ENCODE data around the gene FNBP1L. TPM values are rescaled to one million over a fixed set of nuclear protein-coding genes. Genes with fewer than 3 reads are reported as not detected.

Gene FNBP1L
- total and polyA plus RNA-seq, 10 of the 15 experiments (the other 5 are each of a cell fraction or from before 2014, with no cell fraction given), result 0.02 to 0.12 (median 0.07) TPM; not detected in 4

DNA sequence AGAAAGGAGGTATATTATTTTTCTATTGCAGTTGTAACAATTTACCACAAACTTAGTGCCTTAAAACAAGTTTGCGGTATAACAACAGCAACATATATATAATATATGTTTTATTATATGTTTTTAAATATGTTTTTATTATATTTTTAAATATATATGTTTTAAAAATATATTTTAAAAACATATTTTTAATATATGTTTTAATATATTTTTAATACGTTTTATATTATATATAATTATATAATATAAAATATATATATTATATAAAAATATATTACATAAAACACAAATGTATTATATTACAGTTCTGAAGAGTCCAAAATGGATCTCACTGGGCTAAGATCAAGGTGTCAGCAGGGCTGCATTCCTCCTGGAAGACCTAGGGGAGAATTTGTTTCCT, 27.5 kb upstream of the FNBP1L start:
- H3K9me3 ChIP-seq (replicated peaks; ENCODE audit: control insufficient read depth, insufficient read depth, low read length), result no peaks in the 10 kb centered on the region
- 63% methylated on average over 2 of the region's 2 CpGs for WGBS (ENCODE audit: insufficient coverage, insufficient replicate concordance, low lambda C conversion rate, missing lambda C conversion rate)
- TF ChIP-seq ZNF207 (IDR thresholded peaks at IDR 0.05; ENCODE audit: borderline replicate concordance) (no peak), TCF7 (IDR thresholded peaks at IDR 0.05; ENCODE audit: borderline replicate concordance) (no peak), ZNF622 (IDR thresholded peaks at IDR 0.05) (no peak), STAT3 (IDR thresholded peaks at IDR 0.05; ENCODE audit: low read depth, low read length) (no peak), MTA2 (IDR thresholded peaks at IDR 0.05; ENCODE audit: low read depth) (no peak), CREM (IDR thresholded peaks at IDR 0.05; ENCODE audit: low read depth) (no peak), MEF2A (IDR thresholded peaks at IDR 0.05; ENCODE audit: insufficient read depth, low read depth, low read length) (no peak), TCF3 (IDR thresholded peaks at IDR 0.05; ENCODE audit: borderline replicate concordance, insufficient read depth, low read depth, low read length) (no peak)
- TF ChIP-seq, protein P1, sequence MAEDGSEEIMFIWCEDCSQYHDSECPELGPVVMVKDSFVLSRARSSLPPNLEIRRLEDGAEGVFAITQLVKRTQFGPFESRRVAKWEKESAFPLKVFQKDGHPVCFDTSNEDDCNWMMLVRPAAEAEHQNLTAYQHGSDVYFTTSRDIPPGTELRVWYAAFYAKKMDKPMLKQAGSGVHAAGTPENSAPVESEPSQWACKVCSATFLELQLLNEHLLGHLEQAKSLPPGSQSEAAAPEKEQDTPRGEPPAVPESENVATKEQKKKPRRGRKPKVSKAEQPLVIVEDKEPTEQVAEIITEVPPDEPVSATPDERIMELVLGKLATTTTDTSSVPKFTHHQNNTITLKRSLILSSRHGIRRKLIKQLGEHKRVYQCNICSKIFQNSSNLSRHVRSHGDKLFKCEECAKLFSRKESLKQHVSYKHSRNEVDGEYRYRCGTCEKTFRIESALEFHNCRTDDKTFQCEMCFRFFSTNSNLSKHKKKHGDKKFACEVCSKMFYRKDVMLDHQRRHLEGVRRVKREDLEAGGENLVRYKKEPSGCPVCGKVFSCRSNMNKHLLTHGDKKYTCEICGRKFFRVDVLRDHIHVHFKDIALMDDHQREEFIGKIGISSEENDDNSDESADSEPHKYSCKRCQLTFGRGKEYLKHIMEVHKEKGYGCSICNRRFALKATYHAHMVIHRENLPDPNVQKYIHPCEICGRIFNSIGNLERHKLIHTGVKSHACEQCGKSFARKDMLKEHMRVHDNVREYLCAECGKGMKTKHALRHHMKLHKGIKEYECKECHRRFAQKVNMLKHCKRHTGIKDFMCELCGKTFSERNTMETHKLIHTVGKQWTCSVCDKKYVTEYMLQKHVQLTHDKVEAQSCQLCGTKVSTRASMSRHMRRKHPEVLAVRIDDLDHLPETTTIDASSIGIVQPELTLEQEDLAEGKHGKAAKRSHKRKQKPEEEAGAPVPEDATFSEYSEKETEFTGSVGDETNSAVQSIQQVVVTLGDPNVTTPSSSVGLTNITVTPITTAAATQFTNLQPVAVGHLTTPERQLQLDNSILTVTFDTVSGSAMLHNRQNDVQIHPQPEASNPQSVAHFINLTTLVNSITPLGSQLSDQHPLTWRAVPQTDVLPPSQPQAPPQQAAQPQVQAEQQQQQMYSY (CRISPR knock-in tag; IDR thresholded peaks at IDR 0.05), result no peak
- TF ChIP-seq, protein P2, sequence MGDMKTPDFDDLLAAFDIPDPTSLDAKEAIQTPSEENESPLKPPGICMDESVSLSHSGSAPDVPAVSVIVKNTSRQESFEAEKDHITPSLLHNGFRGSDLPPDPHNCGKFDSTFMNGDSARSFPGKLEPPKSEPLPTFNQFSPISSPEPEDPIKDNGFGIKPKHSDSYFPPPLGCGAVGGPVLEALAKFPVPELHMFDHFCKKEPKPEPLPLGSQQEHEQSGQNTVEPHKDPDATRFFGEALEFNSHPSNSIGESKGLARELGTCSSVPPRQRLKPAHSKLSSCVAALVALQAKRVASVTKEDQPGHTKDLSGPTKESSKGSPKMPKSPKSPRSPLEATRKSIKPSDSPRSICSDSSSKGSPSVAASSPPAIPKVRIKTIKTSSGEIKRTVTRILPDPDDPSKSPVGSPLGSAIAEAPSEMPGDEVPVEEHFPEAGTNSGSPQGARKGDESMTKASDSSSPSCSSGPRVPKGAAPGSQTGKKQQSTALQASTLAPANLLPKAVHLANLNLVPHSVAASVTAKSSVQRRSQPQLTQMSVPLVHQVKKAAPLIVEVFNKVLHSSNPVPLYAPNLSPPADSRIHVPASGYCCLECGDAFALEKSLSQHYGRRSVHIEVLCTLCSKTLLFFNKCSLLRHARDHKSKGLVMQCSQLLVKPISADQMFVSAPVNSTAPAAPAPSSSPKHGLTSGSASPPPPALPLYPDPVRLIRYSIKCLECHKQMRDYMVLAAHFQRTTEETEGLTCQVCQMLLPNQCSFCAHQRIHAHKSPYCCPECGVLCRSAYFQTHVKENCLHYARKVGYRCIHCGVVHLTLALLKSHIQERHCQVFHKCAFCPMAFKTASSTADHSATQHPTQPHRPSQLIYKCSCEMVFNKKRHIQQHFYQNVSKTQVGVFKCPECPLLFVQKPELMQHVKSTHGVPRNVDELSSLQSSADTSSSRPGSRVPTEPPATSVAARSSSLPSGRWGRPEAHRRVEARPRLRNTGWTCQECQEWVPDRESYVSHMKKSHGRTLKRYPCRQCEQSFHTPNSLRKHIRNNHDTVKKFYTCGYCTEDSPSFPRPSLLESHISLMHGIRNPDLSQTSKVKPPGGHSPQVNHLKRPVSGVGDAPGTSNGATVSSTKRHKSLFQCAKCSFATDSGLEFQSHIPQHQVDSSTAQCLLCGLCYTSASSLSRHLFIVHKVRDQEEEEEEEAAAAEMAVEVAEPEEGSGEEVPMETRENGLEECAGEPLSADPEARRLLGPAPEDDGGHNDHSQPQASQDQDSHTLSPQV (IDR thresholded peaks at IDR 0.05), result no peak
- TF ChIP-seq, protein P3, sequence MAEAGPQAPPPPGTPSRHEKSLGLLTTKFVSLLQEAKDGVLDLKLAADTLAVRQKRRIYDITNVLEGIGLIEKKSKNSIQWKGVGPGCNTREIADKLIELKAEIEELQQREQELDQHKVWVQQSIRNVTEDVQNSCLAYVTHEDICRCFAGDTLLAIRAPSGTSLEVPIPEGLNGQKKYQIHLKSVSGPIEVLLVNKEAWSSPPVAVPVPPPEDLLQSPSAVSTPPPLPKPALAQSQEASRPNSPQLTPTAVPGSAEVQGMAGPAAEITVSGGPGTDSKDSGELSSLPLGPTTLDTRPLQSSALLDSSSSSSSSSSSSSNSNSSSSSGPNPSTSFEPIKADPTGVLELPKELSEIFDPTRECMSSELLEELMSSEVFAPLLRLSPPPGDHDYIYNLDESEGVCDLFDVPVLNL (IDR thresholded peaks at IDR 0.05; ENCODE audit: low read depth, low read length), result no peak
- TF ChIP-seq, protein P4, sequence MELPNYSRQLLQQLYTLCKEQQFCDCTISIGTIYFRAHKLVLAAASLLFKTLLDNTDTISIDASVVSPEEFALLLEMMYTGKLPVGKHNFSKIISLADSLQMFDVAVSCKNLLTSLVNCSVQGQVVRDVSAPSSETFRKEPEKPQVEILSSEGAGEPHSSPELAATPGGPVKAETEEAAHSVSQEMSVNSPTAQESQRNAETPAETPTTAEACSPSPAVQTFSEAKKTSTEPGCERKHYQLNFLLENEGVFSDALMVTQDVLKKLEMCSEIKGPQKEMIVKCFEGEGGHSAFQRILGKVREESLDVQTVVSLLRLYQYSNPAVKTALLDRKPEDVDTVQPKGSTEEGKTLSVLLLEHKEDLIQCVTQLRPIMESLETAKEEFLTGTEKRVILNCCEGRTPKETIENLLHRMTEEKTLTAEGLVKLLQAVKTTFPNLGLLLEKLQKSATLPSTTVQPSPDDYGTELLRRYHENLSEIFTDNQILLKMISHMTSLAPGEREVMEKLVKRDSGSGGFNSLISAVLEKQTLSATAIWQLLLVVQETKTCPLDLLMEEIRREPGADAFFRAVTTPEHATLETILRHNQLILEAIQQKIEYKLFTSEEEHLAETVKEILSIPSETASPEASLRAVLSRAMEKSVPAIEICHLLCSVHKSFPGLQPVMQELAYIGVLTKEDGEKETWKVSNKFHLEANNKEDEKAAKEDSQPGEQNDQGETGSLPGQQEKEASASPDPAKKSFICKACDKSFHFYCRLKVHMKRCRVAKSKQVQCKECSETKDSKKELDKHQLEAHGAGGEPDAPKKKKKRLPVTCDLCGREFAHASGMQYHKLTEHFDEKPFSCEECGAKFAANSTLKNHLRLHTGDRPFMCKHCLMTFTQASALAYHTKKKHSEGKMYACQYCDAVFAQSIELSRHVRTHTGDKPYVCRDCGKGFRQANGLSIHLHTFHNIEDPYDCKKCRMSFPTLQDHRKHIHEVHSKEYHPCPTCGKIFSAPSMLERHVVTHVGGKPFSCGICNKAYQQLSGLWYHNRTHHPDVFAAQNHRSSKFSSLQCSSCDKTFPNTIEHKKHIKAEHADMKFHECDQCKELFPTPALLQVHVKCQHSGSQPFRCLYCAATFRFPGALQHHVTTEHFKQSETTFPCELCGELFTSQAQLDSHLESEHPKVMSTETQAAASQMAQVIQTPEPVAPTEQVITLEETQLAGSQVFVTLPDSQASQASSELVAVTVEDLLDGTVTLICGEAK (IDR thresholded peaks at IDR 0.05; ENCODE audit: borderline replicate concordance), result no peak

More for the DNA sequence above, 27.5 kb upstream of the FNBP1L start:
- ChIA-PET POLR2A (interaction anchor here (0.7 kb wide), 1 partner anchor 38 kb away, joined by 4 read pairs; no protein-coding TSS in a partner anchor), SMC1A (ENCODE audit: uncharacterized antibody, unreplicated experiment) (no interaction called here), CTCF (no interaction called here), RAD21 (ENCODE audit: unreplicated experiment) (no interaction called here)
- no peaks in the 10 kb centered on the region for H3K27me3 ChIP-seq (replicated peaks in 1 of 2; ENCODE audit: control insufficient read depth in 2 of 2, insufficient read depth in 2 of 2, low read length in 1 of 2)
- no peaks in the 10 kb centered on the region for H4K20me1 ChIP-seq (ENCODE audit: control insufficient read depth, insufficient read depth)
- H3K4me1 ChIP-seq (ENCODE audit: control insufficient read depth, insufficient read depth, low read length), result no peaks in the 10 kb centered on the region
- no peak overlapping the region for H3K27ac ChIP-seq (ENCODE audit: control insufficient read depth, insufficient read depth)
- no peak overlapping the region for H3K9ac ChIP-seq (ENCODE audit: control insufficient read depth, insufficient read depth, low read length)
- no peaks in the 10 kb centered on the region for H3K36me3 ChIP-seq (ENCODE audit: control insufficient read depth in 2 of 2, insufficient read depth in 2 of 2, low read length in 1 of 2)
- intact Hi-C loops (cut with micrococcal nuclease; ENCODE audit: unreplicated experiment) (no loop called here), in situ Hi-C loops (cut with MboI) (no loop called here)
- H3K4me2 ChIP-seq (ENCODE audit: control insufficient read depth, insufficient read depth), result no peak overlapping the region
- no TSS peak for BruUV-seq (replicated peaks)
- H2AFZ ChIP-seq (ENCODE audit: control insufficient read depth, low read depth, low read length), result no peak overlapping the region
- ATAC-seq, result no peak
- no peak overlapping the region for H3K4me3 ChIP-seq
- no peak for DNase-seq (ENCODE audit: low read depth, low spot score)
- no peaks in the 10 kb centered on the region for H3K79me2 ChIP-seq (ENCODE audit: control insufficient read depth, insufficient read depth, low read length)
- no peak for FAIRE-seq

Measured in GM12878 (cell line).